Glomerular visceral epithelial cell (primary cell): ENCODE measurements around the gene COTL1.

Experiments used
- DNase-seq: peaks from one replicate; pipeline ENCODE4 v3.0.0-alpha.2; 2016; ENCODE audit errors: extremely low spot score

COTL1 gene

GRCh38 chr16:84548971-84549844 is 68.7 kb downstream of the COTL1 start:
- no peak for DNase-seq

GRCh38 chr16:84548508-84548907 is 69.4 kb downstream of the COTL1 start:
- no peak for DNase-seq

- no peak for DNase-seq
Observed at GRCh38 chr16:84547546-84548061, 70.3 kb downstream of the COTL1 start.

- no peak for DNase-seq
Observed at GRCh38 chr16:84546669-84547545, 71.0 kb downstream of the COTL1 start.

- no peak for DNase-seq
Observed at GRCh38 chr16:84545114-84545737, 72.7 kb downstream of the COTL1 start.

GRCh38 chr16:84544031-84544773 is 73.7 kb downstream of the COTL1 start:
- no peak for DNase-seq

GRCh38 chr16:84543253-84543652 is 74.6 kb downstream of the COTL1 start:
- DNase-seq = no peak

GRCh38 chr16:84541999-84542817 is 75.7 kb downstream of the COTL1 start:
- DNase-seq = peak; percentile 11

GRCh38 chr16:84540194-84540593 is 77.7 kb downstream of the COTL1 start:
- no peak for DNase-seq

GRCh38 chr16:84538222-84538840 is 79.5 kb downstream of the COTL1 start:
- DNase-seq = no peak

GRCh38 chr16:84537491-84538151 is 80.3 kb downstream of the COTL1 start:
- DNase-seq = no peak

- DNase-seq = no peak
Observed at GRCh38 chr16:84535851-84536250, 82.0 kb downstream of the COTL1 start.

- no peak for DNase-seq
Observed at GRCh38 chr16:84535408-84535807, 82.5 kb downstream of the COTL1 start.

- no peak for DNase-seq
Observed at GRCh38 chr16:84534815-84535214, 83.1 kb downstream of the COTL1 start.

- DNase-seq = peak; percentile 18
Observed at GRCh38 chr16:84532855-84533486, 84.9 kb downstream of the COTL1 start.

- DNase-seq = peak; percentile 97
Observed at GRCh38 chr16:84532291-84532724, 85.6 kb downstream of the COTL1 start.

GRCh38 chr16:84531671-84532111 is 86.2 kb downstream of the COTL1 start:
- DNase-seq = peak; percentile 28

- no peak for DNase-seq
Observed at GRCh38 chr16:84530590-84530989, 87.3 kb downstream of the COTL1 start.

GRCh38 chr16:84529607-84530006 is 88.3 kb downstream of the COTL1 start:
- DNase-seq = no peak
